GM19328 (cell line): ENCODE results near the gene CIB4.
"Not testable (repeated sequence)": the region's sequence is repeated elsewhere in the genome, so short reads cannot be mapped to it uniquely, and the experiment has no call there.

Experiments
- ATAC-seq: cut with Tn5 transposase; IDR thresholded peaks from one replicate; pipeline ENCODE4 v1.9.1; 2021; ENCODE audit warnings: mild to moderate bottlenecking, moderate library complexity; ENCODE audit not compliant: unreplicated experiment

CIB4 gene

GRCh38 chr2:26572591-26572990 lies 68.6 kb downstream of the CIB4 start:
- no peak for ATAC-seq

- ATAC-seq = no peak
Observed at GRCh38 chr2:26571316-26571715, 69.8 kb downstream of the CIB4 start.

- ATAC-seq = no peak
Observed at GRCh38 chr2:26570083-26570430, 71.1 kb downstream of the CIB4 start.

GRCh38 chr2:26569216-26570082 lies 71.7 kb downstream of the CIB4 start:
- ATAC-seq = no peak

- ATAC-seq = no peak
Observed at GRCh38 chr2:26568076-26568890, 72.9 kb downstream of the CIB4 start.

- ATAC-seq = no peak
Observed at GRCh38 chr2:26567534-26567933, 73.6 kb downstream of the CIB4 start.

- ATAC-seq = not testable (repeated sequence)
Observed at GRCh38 chr2:26566731-26567130, 74.4 kb downstream of the CIB4 start.

- ATAC-seq = no peak
Observed at GRCh38 chr2:26566081-26566375, 75.1 kb downstream of the CIB4 start.

GRCh38 chr2:26564121-26564644 lies 77.0 kb downstream of the CIB4 start:
- no peak for ATAC-seq

- no peak for ATAC-seq
Observed at GRCh38 chr2:26563686-26564085, 77.5 kb downstream of the CIB4 start.

GRCh38 chr2:26562811-26563645 lies 78.1 kb downstream of the CIB4 start:
- ATAC-seq = no peak

GRCh38 chr2:26561918-26562810 lies 79.0 kb downstream of the CIB4 start:
- no peak for ATAC-seq

GRCh38 chr2:26561376-26561775 lies 79.8 kb downstream of the CIB4 start:
- ATAC-seq = no peak

- no peak for ATAC-seq
Observed at GRCh38 chr2:26560892-26561291, 80.3 kb downstream of the CIB4 start.

- no peak for ATAC-seq
Observed at GRCh38 chr2:26559556-26559955, 81.6 kb downstream of the CIB4 start.

GRCh38 chr2:26559044-26559405 lies 82.1 kb downstream of the CIB4 start:
- ATAC-seq = no peak

- no peak for ATAC-seq
Observed at GRCh38 chr2:26558271-26559043, 82.7 kb downstream of the CIB4 start.

GRCh38 chr2:26557244-26557925 lies 83.8 kb downstream of the CIB4 start:
- ATAC-seq = no peak
